Superior temporal gyrus (tissue), 1 donor: ENCODE measurements around the gene EFHC1.

Experiments used
- DNase-seq: peaks from one replicate; pipeline ENCODE4 v3.0.0-alpha.2; 2016; ENCODE audit errors: extremely low spot score

The EFHC1 gene

DNA sequence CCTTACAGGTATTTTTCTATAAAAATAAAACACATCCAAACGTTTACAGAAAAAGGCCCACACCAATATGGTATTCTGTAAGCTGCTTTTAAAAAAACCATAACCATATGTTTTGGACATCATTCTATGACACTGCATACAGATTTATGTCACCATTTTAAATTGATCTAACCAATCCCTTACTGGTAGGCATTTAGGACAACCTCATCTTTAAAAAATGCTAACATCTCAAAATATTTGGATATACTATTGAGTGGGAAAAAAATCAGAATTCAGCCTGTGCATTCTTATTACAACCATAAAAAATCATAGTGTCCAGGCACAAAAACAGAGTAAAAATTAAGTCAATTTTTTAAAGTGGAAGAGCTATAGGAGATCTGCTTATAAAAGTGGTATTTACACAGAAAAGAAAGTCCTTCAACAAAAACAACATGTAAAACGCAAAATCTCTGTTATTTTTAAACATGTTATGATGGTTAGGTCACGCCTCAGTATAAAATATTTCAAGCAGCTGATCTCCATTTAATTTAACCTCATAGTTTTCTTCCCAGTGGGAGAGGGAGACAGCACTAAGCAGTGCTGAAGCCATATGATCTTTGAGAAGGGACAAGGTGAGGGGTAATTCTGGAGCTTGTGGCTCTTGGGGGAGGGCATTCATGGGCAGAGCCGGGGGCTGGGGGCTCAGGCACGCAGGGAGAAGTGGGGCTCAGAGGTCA, 135.5 kb downstream of the EFHC1 start:
- DNase-seq, result no peak

DNA sequence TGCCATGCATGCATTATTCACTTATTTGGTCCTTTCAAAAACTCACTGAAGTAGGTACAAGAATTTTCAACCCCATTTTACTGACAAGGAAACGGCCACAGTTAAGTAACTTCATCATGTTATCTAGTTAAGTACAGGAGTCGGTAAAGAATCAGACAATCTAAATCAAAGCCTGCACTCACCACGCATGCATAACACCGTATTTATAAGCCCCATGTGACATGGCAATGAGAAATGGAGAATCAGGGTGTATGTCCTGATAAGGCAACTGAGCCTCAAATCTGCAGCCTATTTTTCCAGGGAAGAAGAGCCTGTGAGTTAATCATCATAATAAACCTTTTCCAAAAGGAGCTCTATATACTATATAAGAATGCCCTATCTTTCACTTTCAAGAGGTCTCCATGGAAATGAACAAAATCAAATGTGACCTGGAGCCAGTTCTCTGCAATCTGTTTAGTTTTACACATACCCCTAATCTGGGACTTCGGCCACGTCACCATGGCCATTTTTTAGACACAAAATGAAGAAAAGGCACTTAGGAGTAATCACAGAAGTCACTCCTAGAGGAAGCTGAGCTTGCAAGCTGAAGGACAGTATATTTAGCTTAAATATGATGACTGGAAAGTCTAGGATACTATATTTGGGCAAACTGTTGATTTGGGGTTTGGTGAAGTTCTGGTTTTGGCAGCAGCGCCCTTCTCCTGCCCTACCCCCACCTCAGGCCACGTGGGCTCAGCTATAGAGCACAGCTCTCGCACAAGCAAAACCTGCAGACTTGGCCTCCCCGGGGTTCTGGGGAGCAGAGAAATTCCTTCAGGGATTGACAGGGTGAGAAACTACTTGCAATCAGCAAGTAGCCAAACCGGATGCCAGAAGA, 137.5 kb downstream of the EFHC1 start:
- no peak for DNase-seq

DNA sequence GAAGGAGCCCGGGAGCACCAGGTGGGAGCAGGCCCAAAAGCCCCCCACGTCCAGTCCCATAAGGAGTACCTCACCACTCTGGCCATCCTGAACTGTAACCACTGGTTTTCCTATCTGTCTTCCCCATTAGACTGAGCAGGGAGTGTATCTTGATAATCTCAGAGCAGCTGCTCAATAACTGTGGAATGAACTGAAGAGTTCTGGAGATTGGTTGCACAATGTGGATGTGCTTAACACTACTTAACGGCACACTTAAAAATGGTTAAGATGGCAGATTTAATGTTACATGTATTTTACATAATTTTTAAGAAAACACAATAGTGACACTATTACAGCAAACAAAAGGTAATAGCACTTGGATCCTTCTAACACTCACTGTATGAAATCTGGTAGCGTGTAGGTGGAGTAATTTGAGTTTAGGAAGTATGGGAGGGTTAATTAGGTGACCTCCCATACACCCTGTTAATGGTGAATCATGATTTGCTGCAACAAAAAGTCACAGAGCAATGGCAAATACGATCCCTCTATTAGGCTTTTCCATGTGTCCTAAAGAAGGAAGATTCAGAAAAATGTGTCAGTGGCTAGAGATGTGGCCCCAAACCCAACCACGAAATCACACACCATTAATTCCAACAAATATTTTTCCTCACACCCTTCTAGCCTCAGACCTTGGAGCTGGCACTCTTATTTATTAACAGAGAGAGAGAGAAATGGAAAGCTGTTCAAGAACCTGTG, 138.3 kb downstream of the EFHC1 start:
- DNase-seq, result no peak

DNA sequence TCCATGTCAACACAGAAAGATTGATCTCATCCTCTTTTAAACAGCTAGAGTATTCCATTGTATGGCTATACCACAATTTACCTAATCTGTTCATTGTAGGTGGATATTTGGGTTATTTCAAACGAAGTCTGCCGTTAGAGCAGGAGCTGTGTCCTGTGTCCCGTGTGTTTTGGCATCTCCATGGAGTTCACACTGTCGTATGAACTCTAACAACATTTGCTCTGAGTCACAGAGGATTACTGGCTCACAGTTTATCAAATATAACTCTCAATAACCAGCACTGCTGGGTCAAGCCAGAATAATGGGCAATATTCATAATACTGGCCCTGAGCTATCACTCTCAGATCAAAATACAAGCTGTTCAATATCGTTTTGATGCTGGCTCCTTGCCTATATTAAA, 140.3 kb downstream of the EFHC1 start:
- no peak for DNase-seq

DNA sequence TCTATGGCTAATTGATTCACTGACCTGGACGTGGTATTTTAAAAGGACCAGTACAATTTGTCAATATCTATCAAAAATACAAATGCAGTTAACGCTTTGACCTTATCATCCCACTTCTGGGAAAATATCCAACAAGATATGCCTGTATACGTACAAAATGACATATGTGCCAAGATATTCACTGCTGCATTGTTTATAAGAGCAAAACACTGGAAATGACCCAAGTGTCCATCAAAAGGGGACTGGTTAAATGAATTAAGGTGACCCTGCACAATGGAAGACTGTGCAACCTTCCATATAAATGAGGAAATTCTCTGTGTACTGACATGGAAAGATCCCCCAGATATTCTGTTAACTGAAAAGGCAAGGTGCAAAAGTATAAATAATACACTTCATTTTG, 142.8 kb downstream of the EFHC1 start:
- DNase-seq, result no peak

DNA sequence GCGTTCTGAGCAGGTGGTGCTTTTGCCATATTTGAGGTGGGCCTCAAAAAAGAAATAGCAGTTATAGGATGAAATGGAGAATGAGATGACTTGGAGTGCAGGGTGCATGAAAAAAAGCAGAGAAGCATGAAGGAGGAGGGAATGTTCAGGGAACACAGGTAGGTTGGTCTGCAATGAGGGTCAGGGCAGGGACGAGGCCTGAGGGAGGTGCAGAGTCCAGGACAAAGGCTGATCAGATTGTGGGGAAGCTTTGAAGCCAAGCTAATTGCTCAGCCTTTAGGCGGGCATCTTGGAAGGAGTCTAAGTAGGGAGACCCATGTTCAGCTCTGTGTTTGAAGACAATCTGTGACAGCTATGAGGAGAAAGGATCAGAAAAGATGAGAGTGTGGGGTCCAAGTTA, 144.7 kb downstream of the EFHC1 start:
- DNase-seq, result no peak

DNA sequence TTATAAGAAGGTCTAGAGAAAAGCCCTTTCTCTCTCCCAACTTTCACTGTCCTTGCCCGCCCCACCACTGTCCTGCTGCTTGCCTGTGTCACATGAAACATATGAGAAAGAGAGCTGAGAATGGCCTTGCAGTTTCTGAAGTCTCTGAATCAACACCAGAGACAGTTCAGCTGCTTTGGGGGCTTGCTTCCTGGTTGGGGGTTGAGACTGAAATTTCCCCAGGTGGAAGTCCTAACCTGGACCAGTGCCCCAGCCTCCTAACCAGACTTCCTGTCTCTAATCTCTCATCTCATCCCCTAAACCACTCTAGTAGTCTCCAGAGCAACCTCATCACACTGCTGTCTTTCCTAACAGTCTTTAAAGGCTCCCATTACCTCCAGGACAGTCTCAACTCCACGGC, 146.1 kb downstream of the EFHC1 start:
- no peak for DNase-seq

DNA sequence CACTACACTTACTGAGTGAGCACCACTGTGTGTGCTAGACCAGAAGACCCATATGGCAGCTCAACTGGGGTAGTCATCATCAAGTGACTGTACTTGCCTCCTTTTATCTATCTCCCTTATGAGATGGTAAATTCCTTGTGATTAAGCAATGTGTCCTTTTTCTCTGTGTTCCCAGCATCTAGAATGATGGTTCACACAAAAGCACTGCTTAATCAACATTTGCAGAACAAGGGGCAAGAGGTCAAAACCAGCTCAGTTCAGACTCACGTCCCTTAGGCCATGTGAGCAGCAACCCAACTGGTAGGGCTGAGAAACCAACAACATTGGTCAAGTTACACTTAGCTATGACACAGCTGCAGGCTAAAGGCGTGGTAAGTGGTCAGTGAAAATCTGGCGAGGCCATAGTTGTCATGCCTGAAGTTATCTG, 146.7 kb downstream of the EFHC1 start:
- DNase-seq, result no peak

DNA sequence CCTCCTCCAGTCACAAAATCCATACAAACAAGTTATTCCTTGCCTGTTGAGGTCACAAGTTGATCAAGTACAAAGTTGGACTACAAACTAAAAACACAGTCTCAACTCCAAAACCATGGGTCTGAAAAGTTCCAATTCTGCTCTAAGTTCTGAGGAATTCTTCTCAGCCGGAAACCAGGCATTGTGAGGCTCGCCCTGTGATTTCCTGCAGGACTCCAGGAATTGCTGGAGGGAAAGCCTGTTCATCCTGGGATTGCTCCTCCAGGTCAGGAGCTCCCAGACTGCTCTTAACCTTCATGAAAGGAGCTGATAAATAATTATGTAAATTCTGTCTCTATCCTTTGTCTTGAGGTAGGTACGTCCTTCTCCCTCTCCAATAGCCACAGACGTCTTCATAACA, 148.2 kb downstream of the EFHC1 start:
- no peak for DNase-seq

DNA sequence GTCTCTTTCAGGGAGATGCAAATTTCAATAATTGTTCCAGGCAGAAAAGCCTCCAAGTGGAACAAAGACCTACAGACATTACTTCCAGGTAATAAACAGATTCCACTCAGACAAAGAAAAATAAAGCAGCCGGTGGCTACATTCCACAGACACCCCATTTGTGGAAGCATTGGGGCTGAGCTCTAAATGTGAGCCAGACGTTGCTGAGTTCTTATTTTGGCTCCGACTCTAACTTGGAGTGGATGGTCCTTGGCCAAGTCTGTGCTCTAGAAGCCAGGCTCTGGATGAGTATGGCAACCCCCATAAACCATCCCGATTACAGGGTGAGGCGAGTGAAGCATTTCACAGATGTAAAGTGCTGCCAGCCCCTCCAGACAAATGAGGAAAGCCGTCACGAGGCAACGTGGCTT, 150.2 kb downstream of the EFHC1 start:
- DNase-seq, result no peak

DNA sequence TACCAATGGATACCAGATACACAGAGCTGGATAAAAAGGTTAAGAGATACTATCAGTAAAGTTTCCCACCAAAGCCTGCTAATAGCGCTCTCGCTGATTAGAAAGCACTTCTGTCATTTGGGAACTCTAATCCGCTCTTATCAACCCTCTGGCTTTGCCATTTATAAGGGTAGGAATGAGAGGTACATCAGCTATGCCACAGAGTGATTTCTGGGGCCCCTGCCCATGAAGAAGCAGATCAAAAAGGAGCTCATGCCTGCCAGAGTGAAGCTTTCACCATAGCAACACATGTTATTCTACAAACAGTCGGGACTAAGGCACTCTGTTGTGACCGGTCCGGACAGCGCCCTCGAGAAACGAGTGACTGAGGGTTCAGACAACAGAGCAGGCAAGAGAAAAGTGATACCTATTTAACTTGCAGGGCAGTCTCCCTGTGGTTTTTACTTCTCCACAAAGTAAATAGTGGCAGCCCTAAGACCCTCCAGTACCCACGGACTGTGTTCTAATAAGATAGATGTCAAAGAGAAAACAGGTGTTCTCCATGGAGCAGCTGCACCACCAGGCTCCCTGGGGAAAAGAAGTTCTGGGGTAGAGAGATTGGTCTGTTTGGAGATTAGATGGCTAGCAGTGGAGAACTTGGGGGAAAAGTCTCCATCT, 151.1 kb downstream of the EFHC1 start:
- no peak for DNase-seq

DNA sequence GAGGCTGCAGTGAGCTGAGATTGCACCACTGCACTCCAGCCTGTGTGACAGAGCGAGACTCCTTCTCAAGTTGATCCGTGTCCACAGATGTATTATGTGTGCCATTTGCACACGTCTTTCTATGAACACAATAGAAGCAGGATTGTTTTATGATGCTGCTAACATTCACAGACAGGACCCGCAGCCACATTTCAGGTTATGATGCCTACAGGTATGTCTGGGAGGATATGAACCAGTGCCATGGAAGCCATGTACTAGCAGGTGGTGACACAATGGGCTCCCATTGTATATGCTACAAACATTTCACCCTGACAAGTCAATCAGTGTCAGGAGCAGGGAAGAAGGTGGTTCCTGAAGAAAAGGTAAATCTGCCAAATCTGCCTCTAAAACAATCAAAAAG, 152.4 kb downstream of the EFHC1 start:
- no peak for DNase-seq

DNA sequence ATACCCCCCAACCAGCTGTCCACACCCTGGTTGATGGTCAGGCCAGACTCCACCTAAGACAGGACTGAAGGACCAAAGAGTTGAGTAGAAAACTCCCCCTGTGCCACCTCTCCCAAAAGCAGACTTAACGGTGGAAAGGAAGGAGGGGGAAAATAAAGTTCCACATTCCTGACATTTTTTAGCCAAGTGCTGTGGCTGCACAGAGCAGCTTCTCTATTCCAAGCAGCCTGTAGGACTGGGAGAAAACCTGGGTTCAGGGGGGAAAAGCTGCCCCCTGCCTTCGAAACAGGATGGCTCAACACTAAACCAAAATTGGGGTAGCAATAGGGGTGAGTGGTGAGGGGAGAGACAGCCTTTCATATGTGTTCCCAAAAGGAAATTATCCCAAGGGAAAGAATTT, 153.2 kb downstream of the EFHC1 start:
- DNase-seq, result no peak
